NCI-H128 (cell line): ENCODE measurements around the gene HRH1.
"Not testable (repeated sequence)": the region's sequence is repeated elsewhere in the genome, so short reads cannot be mapped to it uniquely, and the experiment has no call there.

Experiments
- DNase-seq: peaks from one replicate; lab custom pipeline; 2025; ENCODE audit not compliant: unreplicated experiment; lab: John Stamatoyannopoulos, UW

Gene HRH1, protein sequence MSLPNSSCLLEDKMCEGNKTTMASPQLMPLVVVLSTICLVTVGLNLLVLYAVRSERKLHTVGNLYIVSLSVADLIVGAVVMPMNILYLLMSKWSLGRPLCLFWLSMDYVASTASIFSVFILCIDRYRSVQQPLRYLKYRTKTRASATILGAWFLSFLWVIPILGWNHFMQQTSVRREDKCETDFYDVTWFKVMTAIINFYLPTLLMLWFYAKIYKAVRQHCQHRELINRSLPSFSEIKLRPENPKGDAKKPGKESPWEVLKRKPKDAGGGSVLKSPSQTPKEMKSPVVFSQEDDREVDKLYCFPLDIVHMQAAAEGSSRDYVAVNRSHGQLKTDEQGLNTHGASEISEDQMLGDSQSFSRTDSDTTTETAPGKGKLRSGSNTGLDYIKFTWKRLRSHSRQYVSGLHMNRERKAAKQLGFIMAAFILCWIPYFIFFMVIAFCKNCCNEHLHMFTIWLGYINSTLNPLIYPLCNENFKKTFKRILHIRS

DNA sequence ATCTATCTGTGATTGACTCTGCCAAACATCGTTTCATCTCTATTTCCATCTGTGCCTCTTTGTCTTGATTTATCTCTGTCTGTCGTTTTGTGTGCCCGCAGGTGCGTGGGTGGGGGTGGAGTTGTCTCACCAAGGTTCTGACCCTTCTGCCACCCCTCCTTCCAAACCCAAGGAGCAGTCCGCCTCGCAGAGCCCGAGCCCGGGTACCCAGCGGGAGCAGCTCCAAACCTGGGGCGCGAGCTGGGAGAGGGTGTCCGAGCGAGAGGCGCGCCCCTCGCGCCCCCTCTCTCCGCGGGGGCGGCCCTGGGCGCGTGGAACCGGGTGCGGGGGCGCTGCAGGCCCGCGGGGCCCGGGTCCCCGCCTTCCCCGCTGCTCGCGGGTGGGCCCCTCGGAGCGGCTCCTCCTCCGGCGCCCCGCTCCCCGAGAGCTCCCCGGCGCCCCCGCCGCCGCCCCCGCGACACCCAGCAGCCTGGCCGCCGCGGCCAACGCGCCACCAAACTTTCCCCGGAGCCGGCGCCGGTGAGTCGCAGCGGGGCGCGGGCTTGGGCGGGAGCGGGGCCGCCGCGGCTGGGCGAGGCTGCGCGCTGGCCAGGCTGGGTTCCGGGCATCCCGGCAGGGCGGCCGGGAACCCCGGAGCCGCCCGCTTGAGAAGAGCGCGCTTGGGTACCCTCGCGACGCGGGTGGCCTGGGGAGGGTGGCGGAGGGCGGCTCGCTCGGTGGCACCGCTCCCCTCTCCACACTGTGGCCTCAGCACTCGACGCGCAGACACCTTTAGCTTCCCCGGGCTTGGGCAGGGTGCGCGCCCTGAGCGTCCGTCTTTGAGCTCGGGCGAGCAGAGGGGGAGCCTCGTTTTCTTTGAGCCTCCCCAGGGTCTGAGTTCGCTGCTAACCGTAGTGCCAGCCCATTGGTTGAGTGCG lies at the start of gene HRH1:
TSS of gene HRH1 (plus strand) at position 458 of the 917 bp plus-strand sequence. CDS start 104,545 bp downstream, outside the sequence.
- no peak for DNase-seq

DNA sequence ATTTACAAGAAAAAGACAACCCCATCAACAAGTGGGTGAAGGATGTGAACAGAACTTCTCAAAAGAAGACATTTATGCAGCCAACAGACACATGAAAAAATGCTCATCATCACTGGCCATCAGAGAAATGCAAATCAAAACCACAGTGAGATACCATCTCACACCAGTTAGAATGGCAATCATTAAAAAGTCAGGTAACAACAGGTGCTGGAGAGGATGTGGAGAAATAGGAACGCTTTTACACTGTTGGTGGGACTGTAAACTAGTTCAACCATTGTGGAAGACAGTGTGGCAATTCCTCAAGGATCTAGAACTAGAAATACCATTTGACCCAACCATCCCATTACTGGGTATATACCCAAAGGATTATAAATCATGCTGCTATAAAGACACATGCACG lies 41.0 kb upstream of the HRH1 start:
- DNase-seq, result not testable (repeated sequence)

DNA sequence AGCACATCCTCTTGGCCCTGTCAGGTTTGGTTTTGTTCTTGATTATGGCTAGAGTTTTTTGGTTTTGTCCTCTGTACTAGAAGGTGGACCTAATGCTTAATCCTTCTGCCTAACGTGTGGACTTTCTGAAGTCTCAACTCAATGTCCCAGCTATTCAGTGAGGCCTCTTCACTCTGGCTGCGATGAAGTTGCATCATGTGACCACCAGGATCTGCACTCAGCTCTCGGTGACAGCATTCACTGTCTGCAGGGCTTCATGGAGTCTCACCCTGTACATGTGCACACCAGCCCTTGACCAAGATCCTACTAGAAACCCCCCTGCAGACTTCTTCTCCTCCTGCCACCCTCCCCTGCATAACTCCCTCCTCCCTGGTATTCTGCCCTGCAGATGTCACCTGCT lies 38.7 kb upstream of the HRH1 start:
- DNase-seq, result no peak

DNA sequence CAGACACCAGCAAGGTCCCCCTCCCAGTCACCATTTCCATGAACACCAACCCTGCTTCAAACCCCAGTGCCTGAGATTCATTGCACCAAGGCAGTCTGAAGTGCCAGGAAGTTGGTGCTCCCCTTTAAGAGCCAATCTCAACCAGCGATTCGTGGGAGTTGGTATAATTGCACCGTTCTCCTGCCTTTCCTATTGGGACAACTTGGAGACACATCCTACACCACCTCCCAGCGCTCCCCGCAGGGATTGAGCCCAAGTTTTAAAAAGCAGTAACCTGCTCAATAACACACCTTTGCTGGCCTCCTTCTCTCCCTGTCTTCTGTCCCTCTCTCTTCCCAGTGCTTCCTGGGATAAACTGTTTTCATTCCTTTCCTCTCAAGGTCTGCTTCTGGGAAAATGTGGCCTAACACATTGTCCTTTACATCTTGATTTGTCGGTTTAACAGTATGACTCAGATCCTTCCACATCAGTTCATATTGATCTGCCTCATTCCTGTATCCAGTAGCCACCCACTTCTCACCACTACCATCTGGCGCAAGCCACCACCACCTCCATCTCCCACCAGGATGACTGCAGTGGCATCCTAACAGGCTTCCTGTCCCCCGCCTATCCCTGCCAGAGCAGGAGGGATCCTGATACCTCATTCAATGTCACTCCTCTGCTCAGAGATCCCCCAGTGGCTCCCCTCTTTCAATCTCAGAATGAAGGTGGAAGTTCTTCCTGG lies 37.8 kb upstream of the HRH1 start:
- DNase-seq, result no peak

DNA sequence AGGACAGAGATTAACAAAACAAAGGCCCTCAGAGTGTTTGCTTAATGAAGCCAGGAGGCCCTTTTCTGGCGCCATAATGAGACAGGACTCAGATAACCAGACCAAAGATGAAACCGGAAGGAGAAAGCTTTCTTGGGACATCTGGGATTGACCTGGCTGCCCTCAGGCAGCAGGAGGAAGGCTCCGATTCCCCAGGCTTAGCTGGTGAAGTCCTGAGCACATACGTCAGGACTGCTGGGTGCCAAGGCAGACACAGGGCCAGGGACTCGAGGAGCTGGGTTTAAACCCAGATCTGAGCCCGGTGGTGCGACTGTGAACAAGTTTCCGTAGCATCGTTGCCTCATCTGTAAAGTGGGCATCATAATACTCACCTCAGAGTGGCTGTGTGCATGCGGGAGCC lies 36.7 kb upstream of the HRH1 start:
- DNase-seq, result no peak

DNA sequence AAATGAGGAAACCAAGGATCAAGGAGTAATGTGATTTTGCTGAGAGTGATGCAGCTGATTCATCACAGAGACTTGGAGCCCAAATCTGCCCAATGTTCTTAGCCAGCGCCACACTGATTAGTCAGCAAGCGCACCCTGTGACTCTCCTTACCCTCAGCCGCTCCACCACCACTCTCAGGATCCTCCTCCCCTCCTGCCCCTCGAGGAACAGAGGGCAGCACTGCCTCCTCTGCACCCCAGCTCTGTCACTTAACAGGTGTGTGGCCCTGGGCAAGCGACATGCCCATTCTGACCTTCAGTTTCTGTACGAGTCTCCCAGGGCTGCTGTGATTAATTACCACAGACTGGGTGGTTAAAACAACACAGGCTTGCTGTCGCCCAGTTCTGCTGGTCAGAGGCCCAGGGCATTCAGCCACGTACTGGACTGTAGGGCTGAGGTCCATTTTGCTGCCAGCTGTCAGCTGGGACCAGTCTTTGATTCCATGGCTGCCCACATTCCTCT lies 36.1 kb upstream of the HRH1 start:
- DNase-seq, result no peak

DNA sequence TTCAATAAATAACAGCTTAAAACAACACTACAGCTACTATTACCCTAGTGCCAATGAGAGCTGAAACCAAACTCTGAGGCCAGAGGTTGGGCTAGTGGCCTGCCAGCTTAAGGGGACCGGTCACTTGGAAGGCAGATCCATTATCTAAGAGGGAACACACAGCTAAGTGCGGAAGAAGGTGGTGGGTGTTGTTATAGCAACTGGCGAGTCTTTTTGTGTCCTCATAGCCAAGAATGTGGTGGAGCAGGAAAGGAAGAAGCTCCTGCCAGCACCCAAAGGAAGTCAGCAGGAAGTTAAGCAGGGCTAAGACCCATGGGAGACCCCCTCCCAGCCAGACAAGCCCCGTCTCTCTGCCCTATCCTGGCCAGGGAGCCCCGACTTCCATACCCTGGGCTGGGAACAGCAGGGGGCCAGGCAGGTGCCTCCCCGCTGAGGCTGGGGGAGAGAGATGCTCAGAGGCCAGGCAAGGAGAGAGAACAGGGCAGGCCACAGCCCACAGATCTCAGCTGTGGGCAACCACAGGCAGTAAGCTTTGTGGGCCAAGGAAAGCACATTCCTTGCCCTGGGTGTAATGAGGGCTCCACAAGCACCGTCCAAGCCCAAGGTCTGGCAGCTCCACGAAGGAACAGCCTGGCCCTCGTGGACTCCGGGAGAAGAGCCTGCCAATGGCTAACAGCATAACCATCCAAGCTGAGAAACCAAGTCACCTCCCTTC lies 34.0 kb upstream of the HRH1 start:
- no peak for DNase-seq

DNA sequence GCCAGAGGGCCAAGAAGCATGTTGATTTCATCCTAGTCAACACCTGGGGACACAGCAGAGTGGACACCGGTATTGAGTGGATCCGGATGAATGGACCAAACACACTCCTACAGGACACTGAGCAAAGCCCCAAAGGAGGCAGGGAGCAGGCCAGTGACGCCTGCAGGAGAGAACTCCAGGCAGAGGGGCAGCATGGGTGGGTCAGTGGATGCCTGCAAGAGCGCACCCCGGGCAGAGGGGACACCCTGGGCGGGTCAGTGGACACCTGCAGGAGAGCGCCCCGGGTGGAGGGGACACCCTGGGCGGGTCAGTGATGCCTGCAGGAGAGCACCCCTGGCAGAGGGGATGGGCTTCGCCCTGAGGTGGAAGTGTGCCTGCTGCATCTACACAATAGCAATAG lies 27.6 kb upstream of the HRH1 start:
- no peak for DNase-seq

DNA sequence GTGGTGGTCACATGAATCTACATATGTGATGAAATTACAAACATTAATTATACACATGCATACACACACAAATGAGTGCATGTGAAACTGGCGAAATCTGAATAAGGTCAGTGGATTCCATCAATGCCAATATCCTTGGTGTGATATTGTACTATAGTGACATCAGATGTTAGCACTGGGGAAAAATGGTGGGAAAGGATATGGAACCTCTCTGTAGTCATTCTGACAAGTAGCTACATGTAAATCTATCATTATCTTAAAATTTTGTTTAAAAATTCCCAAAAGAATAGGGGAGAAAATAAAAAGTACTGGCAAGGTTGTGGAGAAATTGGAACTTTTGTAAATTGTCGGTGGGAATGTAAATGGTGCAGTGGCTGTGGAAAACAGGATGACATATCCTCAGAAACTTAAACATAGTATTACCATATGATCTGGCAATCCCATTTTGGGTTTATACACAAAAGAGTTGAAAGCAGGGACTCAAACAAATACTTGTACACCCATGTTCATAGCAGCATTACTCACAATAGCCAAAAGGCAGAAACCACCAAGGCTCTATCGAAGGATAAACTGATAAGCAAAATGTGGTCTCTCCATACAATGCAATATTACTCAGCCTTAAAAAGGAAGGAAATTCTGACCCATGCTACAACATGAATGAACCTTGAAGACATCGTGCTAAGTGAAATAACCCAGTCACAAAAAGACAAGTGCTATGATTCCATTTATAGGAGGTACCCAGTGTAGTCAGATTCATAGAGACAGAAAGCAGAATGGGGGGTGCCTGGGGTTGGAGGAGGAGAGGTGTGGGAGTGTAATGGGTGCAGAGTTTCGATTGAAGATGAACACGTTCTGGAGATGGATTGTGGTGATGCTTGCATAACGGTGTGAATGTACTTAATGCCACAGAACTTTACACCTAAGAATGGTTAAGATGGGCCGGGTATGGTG lies 25.3 kb upstream of the HRH1 start:
- DNase-seq, result no peak

DNA sequence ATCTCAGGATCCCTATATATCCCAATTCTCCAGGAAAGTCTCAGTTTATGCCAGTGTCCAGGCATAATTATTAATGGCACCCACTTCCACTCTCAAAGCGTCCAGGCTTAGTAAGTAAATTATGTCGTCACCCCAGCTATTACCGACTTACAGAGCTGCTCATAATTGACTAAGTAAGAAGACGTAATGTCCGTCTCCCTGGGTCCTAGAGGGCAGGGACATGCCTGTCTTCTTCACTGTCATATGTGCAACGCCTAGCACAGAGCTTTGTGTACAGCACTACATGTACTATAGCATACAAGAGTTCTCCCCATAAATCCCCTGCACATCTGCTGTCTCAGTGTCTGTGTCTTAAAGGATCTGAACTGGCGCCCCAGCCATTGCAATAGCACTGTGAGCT lies 23.9 kb upstream of the HRH1 start:
- DNase-seq, result no peak

DNA sequence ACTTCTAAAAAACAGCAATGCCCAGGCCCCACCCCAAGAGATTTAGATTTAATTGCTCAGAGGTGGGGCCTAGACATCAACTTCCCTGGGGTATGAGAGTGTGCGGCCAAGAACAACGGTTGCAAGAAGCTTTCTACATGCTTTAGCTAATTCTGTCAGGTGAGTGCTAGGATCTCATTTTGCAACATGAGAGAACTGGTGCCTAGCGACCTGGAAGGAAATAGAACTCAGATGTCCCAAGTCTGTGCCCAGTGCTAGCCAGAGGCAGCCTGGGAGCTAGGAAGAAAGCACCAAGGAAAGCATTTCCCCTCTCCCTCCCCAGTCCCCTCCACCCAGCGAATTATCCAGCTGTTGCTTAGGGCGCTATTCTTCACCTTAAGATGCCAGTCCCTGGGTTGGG lies 22.9 kb upstream of the HRH1 start:
- no peak for DNase-seq

DNA sequence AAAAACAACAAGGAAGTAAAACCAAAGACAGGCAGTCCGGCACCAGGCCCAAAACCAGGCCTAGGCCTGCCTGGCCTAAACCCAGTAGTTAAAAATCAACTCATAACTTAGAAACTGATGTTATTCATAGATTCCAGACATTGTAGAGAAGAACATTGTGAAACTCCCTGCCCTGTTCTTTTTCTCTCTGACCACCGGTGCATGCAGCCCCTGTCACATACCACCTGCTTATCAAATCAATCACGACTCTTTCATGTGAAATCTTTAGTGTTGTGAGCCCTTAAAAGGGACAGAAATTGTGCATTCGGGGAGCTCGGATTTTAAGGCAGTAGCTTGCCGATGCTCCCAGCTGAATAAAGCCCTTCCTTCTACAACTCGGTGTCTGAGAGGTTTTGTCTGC lies 22.4 kb upstream of the HRH1 start:
- DNase-seq, result not testable (repeated sequence)

DNA sequence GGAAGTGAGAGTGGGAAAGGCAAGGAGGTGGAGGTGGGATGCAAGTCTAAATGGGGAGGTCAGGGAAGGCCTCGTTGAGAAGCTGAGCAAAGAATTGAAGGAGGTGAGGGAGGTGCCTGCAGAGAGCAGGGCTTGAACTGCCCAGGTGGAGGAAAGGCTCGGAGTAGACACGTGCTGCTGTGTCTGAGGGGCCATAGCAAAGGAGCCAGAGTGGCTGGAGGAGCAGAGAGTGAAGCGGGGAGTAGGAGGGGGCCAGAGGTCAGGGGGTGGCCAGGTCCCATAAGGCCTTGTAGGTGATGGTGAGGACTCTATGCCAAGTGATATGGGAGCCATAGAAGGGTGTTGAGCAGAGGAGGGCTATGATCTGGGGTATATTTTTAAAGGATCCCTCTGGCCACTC lies 21.4 kb upstream of the HRH1 start:
- DNase-seq, result no peak

DNA sequence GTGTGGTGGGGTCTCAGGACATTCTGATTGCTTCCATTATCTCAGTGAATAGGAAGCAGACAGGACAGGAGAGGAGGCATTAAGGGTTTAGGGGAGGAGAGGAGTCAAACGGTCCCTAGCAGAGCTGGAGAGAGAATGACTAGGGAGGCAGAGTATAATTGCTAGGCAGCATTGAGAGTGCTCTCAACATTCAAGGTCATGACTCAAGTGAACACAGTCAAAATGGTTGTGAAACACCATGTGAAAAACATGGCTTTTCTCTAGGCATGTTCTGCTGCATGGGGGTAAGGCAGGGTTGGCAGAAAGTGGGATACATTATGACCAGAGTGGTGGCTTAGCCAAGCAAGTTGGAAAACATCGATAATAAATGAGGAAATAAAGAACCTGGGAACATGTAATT lies 19.5 kb upstream of the HRH1 start:
- DNase-seq, result no peak

DNA sequence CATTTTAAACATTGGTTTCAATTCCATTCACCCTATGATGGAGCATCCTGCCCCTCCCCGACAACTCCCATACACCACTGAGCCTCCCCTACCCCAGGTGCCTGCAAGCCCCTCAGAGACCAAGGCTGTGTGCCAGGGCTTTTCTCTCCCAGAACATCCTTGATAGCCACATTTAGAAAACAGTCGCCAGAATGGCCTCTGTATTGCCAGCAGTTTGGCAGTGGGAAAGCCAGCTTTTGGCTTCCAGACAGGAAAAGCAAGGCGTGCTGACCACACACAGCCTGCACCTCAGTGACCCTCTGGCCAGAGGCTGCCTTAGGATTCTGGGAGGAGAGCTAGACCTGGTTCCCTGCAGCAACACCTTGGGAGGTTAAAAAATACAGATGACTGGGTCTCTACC lies 18.2 kb upstream of the HRH1 start:
- DNase-seq, result no peak

DNA sequence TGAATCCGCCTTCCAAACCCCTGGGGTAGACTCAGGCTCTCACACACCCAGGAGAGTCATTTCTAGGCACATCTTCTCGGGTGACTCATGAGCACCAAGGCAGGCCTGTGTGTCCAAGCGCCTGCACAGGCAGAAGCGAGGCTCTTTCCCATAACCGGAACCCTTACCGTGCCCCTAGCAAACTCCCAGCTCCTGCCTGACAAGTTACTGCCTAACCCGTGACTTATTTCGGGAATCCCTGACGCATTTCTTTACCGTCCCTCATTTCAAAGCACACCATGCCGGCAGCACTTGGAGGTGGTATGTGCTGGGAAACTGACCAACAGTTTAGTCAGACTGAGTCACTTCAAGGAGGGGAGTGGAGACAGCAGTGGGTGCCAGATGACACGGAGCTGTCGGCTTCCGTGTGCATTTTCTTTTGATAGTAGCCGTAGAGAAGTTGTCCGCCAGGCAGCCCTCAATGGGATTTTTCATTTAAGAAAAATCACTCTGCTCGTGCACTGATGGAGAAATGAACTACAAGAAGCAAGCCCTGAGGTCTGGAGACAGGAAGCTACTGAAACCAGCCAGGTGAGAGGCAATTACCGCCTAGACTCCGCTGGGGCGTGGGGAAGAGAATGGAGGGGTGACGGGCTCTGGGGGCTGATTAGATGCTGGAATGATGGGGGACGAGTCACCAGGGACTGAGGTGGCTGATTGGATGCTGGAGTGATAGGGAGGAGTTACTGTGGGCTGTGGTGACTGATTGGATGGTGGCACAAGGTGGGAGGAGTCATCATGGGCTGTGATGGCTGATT lies 17.3 kb upstream of the HRH1 start:
- DNase-seq, result no peak

DNA sequence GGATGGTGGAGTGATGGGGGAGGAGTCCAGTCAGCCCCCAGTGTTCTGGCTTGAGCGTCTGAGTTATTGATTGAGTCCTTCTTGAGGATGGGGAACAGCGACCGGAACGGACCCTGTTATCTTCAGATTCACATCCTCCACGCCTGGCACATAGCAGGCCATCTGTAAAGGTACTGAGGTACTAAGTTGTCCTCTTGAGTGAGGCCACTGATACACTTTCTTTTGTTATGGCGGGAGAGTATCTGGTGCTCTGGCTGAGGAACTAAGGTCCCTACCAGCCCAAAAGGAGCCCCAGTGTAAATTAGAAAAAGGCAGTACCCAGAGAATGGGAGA lies 16.7 kb upstream of the HRH1 start:
- no peak for DNase-seq

DNA sequence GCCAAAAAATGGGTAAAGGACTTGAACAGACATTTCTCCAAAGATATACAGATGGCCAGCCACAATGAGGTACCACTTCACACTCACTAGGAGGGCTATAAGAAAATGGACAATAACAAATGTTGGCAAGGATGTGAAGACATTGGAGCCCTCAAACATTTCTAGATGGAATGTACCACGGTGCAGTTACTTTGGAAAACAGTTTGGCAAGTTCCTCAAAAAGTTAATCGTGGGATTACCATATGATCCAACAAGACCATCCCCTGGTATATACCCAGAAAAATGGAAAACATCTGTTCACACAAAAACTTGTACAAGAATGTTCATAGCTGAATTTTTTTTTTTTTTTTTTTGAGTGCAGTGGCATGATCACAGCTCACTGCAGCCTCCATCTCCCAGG lies 15.9 kb upstream of the HRH1 start:
- no peak for DNase-seq
